NCI-H187 (cell line): ENCODE results near the gene SH2D5.
A peak's percentile ranks its signal among the peaks of the same experiment; 100 is the strongest.

Source experiments
- DNase-seq, 2 experiments: peaks; one replicate each; lab custom pipeline; 2025; lab: John Stamatoyannopoulos, UW

The SH2D5 gene

GRCh38 chr1:20732588-20733359 is at the start of gene SH2D5:
Gene SH2D5, minus strand, starts transcription at chr1:20732703. Its CDS starts 4,659 bp downstream, at chr1:20728044.
- DNase-seq, result peak in 1 of 2 experiments; percentile 17

- DNase-seq, result no peak
These were observed 43.2 kb upstream of the SH2D5 start for GRCh38 chr1:20775700-20776099.

- DNase-seq, result no peak
These were observed 39.3 kb upstream of the SH2D5 start for GRCh38 chr1:20771780-20772179.

- no peak for DNase-seq
These were observed 38.0 kb upstream of the SH2D5 start for GRCh38 chr1:20770314-20771087.

GRCh38 chr1:20767271-20767670 is 34.8 kb upstream of the SH2D5 start:
- no peak for DNase-seq

- no peak for DNase-seq
These were observed 30.9 kb upstream of the SH2D5 start for GRCh38 chr1:20763417-20763816.

- DNase-seq, result no peak
These were observed 27.8 kb upstream of the SH2D5 start for GRCh38 chr1:20760322-20760721.

GRCh38 chr1:20753589-20753988 is 21.1 kb upstream of the SH2D5 start:
- DNase-seq, result no peak

- no peak for DNase-seq
These were observed 19.0 kb upstream of the SH2D5 start for GRCh38 chr1:20751462-20751990.

GRCh38 chr1:20742671-20743070 is 10.2 kb upstream of the SH2D5 start:
- DNase-seq, result no peak

- no peak for DNase-seq
These were observed 8.3 kb upstream of the SH2D5 start for GRCh38 chr1:20740781-20741180.

- DNase-seq, result no peak
These were observed 6.7 kb upstream of the SH2D5 start for GRCh38 chr1:20739225-20739624.

- no peak for DNase-seq
These were observed 3.1 kb upstream of the SH2D5 start for GRCh38 chr1:20735581-20736111.

- no peak for DNase-seq
These were observed 965 bp upstream of the SH2D5 start for GRCh38 chr1:20733360-20733975.

- no peak for DNase-seq
These were observed 374 bp downstream of the SH2D5 start for GRCh38 chr1:20732071-20732587.

GRCh38 chr1:20731057-20731991 is 1.2 kb downstream of the SH2D5 start:
- no peak for DNase-seq

- no peak for DNase-seq
These were observed 1.8 kb downstream of the SH2D5 start for GRCh38 chr1:20730690-20731056.

- no peak for DNase-seq
These were observed 2.4 kb downstream of the SH2D5 start for GRCh38 chr1:20729990-20730689.

GRCh38 chr1:20729155-20729931 is 3.2 kb downstream of the SH2D5 start:
- no peak for DNase-seq
